BLaER1 (cell line): ENCODE data around the gene EIF4B.

Experiments used
- H3K27ac ChIP-seq: shearing (Covaris generic); formaldehyde crosslinking; 2 replicates; pipeline ENCODE4 v1.8.1; 2022
- H3K27me3 ChIP-seq: shearing (Covaris generic); formaldehyde crosslinking; 2 replicates; pipeline ENCODE4 v1.8.1; 2022
- H3K36me3 ChIP-seq: shearing (Covaris generic); formaldehyde crosslinking; 2 replicates; pipeline ENCODE4 v1.8.1; 2022
- H3K4me1 ChIP-seq: shearing (Covaris generic); formaldehyde crosslinking; 2 replicates; pipeline ENCODE4 v1.8.1; 2022
- H3K4me2 ChIP-seq: shearing (Covaris generic); formaldehyde crosslinking; 2 replicates; pipeline ENCODE4 v1.8.1; 2022
- H3K4me3 ChIP-seq: shearing (Covaris generic); formaldehyde crosslinking; 2 replicates; pipeline ENCODE4 v1.8.1; 2022
- H3K9ac ChIP-seq: shearing (Covaris generic); formaldehyde crosslinking; 2 replicates; pipeline ENCODE4 v1.8.1; 2022
- H3K9me3 ChIP-seq: shearing (Covaris generic); formaldehyde crosslinking; 2 replicates; pipeline ENCODE4 v1.8.1; 2022
- H4K20me1 ChIP-seq: shearing (Covaris generic); formaldehyde crosslinking; 2 replicates; pipeline ENCODE4 v1.8.1; 2022
- Cebpa-rat ChIP-seq: shearing (Covaris generic); IDR thresholded peaks from 2 replicates; pipeline ENCODE4 v1.8.1; 2022

The EIF4B gene

DNA sequence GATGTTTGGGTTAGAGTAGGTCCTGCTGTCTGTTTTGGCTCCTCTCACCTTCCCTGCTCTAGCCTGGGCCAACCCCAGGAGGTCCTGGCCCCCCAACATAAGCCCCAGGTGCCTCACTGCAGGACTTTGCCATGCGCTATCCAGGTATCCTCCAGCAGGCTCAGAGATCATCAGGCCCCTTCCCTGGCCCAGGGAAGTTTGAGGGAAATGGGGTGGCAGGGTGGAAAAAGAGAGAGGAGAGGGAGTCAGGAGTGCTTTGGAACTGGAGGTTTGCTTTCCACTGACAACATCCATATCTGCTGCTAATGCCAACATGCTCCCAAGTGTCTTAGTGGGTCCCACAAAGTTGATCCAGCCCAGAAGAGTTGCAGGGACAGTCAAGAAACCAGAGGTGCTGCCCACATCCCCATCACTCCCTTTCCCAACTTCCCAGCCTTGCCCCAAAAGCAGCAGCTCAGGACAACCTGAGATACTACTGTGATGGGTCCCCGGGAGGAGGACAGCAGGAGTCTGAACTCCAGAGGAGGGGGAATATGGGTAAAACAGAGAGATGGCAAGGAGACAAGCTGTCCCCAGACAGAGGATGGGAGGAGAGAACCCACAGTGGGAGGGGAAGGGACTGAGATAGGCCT lies 44.3 kb downstream of the EIF4B start:
- no peak for TF ChIP-seq Cebpa-rat
- H3K4me3 ChIP-seq = no peak overlapping the region
- no peaks in the 10 kb centered on the region for H4K20me1 ChIP-seq
- H3K36me3 ChIP-seq = no peaks in the 10 kb centered on the region
- peaks cover 53% of the 10 kb centered on the region for H3K4me1 ChIP-seq
- H3K27ac ChIP-seq = no peak overlapping the region
- H3K27me3 ChIP-seq = no peaks in the 10 kb centered on the region
- H3K9ac ChIP-seq = no peak overlapping the region
- 0 out of 2 replicates have a peak overlapping the region, but pooled peaks have one; percentile 89 for H3K4me2 ChIP-seq
- H3K9me3 ChIP-seq = no peaks in the 10 kb centered on the region

DNA sequence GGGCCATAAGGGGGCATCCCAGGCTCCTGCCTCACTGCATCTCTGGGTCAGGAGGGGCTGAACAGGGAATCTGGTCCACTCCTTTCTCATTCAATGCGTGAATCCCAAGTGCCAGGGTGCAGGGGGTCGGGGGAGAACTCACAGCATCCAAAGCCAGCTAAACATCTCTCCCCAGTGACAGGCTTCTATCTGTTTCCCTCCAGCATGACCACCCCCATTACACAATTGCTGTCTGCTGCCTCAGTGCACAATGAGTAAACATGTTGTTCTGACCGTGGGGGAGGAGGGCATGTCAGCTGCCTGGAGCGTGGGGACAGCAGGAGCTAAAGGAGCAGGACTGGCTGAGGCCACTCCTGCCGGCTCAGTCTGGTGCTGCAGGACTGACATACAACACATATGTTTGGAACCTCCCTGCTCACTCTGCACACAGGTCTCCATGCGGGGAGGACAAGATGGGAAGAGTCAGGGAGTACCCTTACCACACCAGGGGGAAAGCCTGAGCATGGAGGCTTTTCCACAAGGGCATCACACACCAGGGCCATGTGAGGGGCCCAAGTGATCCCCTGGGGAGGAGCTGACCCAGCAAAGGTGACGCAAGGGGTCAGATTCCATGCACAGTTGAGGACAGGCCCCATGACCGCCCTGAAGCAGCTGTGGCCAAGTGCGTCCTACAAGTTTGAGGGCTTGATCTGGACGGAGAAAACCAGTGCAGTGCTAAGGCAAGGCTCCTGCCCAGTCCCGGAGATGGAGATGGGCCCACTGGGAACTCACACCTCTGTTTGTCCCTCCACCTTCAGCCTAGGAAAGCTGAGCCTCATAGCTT lies 45.0 kb downstream of the EIF4B start:
- TF ChIP-seq Cebpa-rat = no peak
- Histone ChIP-seq H3K4me1 (peaks cover 46% of the 10 kb centered on the region), H3K36me3 (no peaks in the 10 kb centered on the region), H3K27me3 (no peaks in the 10 kb centered on the region), H3K9ac (no peak overlapping the region), H3K4me3 (no peak overlapping the region), H4K20me1 (no peaks in the 10 kb centered on the region), H3K27ac (no peak overlapping the region), H3K4me2 (no peak overlapping the region), H3K9me3 (no peaks in the 10 kb centered on the region)

DNA sequence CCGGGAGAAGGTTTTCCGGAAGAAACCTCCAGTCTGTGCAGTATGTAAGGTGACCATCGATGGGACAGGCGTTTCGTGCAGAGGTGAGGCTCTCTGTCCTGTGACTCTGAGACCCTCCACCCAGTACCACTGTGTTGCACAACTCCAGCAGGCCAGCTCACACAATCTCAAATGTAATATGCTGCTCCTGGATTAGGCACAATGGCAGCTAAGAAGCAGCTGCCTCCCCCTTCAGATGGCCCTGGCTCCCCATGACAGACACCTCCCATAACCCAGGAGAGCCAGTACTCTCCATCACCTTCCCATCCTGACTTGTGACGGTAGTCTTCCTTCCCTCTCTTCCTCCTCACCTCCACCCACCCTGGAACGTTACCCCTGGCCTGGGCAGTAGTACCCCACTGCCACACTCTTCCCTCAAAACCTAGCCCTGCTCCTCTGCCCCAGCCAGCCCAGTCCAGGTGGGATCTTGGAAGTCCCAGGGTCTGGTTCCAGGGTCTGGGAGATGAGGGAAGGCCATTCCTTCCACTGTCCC lies 45.7 kb downstream of the EIF4B start:
- Histone ChIP-seq H3K36me3 (no peaks in the 10 kb centered on the region), H3K4me1 (peaks cover 42% of the 10 kb centered on the region), H3K9ac (no peak overlapping the region), H4K20me1 (no peaks in the 10 kb centered on the region), H3K9me3 (no peaks in the 10 kb centered on the region), H3K27me3 (no peaks in the 10 kb centered on the region), H3K4me2 (no peak overlapping the region), H3K27ac (no peak overlapping the region), H3K4me3 (no peak overlapping the region)
- TF ChIP-seq Cebpa-rat = no peak

DNA sequence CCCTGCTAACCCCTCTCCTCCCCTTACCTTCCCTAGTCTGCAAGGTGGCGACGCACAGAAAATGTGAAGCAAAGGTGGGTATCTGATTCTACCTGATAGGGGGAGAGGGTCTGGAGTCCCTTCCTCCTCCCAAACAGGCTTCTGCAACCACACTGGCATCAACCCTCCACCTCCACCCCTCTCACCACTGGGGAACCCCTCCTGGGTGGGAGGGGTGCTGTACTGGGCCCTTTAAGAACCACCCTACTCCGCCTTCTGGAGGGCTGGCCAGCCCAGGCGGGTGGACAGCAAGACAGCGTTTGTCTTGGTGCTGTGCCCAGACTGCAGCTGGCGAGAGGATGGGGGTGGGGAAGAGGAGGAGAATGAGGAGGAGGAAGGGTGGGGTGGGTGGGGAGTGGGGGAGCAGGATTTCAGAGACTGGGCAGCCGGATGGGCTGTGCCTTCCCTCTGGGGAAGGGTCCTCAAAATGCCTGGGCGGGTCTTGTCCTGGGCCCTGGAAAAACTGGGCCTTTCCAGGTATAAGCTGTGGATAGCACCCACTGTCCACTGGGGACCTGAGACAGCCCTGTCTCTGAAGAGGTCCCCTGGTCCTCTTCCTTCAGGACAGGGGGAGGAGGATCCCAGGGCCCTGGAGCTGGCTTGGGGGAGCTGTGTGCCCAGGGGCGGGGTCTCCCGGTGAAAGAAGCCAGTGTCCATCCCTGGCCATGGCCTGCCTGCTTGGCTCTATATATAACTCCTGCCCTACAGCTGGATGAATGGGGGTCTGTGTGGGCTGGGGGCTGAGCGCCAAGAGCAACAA lies 46.4 kb downstream of the EIF4B start:
- Histone ChIP-seq H3K4me3 (no peak overlapping the region), H3K4me2 (no peak overlapping the region), H4K20me1 (no peaks in the 10 kb centered on the region)

DNA sequence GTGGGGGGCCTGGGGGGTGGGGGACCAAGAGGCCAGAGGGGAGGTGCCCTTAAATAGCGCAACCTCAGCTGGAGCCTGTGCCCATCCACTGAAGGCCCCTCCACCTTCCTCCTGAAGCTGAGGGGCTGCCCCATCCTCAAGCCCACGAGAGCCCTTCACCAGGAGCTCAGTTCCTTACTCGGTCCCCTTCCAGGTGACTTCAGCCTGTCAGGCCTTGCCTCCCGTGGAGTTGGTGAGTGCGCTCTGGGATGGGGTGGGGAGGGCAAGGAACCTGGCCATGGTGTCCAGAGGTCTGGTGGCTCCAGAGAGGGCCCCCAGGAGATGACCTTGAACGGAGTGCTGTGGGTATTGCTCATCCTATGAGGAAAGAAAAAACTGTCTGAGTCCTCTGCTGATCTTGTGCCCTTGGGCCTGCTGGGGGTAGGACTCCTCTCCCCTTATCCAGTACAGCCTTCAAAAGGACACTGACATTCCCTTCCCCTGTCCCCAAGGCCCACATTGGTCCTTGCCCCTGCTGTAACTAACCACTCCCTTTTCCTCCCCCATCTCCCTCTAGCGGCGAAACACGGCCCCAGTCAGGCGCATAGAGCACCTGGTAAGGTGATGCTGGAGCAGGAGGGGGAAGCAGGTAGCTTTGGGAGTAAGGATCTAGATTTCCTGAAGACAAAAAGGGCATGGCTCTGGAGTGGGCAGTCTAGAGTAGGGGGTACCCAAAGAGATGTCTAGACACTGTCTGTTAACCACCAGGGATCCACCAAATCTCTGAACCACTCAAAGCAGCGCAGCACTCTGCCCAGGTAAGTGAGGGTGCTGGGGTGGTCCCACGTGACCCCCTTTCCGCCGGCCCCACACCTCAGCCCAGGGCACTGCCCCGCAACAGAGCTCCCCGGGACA lies 47.2 kb downstream of the EIF4B start:
- H3K27ac ChIP-seq = peak overlapping the region; percentile 59

More for the DNA sequence above, 46.4 kb downstream of the EIF4B start:
- H3K9me3 ChIP-seq = no peaks in the 10 kb centered on the region
- H3K4me1 ChIP-seq = peaks cover 41% of the 10 kb centered on the region
- H3K27ac ChIP-seq = no peak overlapping the region
- no peaks in the 10 kb centered on the region for H3K36me3 ChIP-seq
- H3K9ac ChIP-seq = no peak overlapping the region
- no peak for TF ChIP-seq Cebpa-rat
- no peaks in the 10 kb centered on the region for H3K27me3 ChIP-seq

DNA sequence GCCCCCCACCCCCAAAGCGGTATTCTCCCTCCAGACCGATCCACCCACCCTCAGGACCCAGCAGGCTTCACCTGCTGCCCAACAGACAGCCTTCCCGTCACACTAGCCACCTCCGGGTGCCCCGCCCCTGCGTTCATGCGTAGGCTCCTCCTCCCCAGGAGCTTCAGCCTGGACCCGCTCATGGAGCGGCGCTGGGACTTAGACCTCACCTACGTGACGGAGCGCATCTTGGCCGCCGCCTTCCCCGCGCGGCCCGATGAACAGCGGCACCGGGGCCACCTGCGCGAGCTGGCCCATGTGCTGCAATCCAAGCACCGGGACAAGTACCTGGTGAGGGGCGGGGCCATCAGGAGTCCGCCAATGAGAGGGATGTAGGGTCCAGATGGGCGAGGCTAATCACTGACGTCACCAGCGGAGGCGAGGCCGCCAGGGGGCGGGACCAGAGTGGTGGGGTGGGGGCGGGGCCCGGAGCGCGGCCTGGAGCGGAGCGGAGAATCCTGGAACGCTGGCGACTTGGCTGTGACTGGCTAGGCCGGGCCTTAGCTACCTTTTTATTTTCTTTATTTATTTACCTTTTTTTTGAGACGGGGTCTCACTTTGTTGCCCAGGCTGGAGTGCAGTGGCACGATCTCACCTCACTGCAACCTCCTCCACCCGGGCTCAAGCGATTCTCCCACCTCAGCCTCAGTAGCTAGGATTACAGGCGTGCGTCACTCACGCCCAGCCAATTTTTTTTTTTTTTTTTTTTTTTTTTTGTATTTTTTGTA lies 48.0 kb downstream of the EIF4B start:
- peak overlapping the region; percentile 93 for H3K4me2 ChIP-seq
- H3K36me3 ChIP-seq = no peaks in the 10 kb centered on the region
- H3K27me3 ChIP-seq = no peaks in the 10 kb centered on the region
- H3K9ac ChIP-seq = peak overlapping the region; percentile 67
- peak overlapping the region; percentile 59 for H3K27ac ChIP-seq
- no peaks in the 10 kb centered on the region for H4K20me1 ChIP-seq
- peaks cover 24% of the 10 kb centered on the region for H3K4me1 ChIP-seq
- no peak for TF ChIP-seq Cebpa-rat
- H3K4me3 ChIP-seq = peak overlapping the region; percentile 80
- no peaks in the 10 kb centered on the region for H3K9me3 ChIP-seq

More for the DNA sequence above, 47.2 kb downstream of the EIF4B start:
- TF ChIP-seq Cebpa-rat = no peak
- H3K9ac ChIP-seq = peak overlapping the region; percentile 67
- no peaks in the 10 kb centered on the region for H3K9me3 ChIP-seq
- no peaks in the 10 kb centered on the region for H3K27me3 ChIP-seq
- peak overlapping the region; percentile 80 for H3K4me3 ChIP-seq
- H3K4me2 ChIP-seq = peak overlapping the region; percentile 93
- no peaks in the 10 kb centered on the region for H4K20me1 ChIP-seq
- no peaks in the 10 kb centered on the region for H3K36me3 ChIP-seq
- peaks cover 32% of the 10 kb centered on the region for H3K4me1 ChIP-seq

DNA sequence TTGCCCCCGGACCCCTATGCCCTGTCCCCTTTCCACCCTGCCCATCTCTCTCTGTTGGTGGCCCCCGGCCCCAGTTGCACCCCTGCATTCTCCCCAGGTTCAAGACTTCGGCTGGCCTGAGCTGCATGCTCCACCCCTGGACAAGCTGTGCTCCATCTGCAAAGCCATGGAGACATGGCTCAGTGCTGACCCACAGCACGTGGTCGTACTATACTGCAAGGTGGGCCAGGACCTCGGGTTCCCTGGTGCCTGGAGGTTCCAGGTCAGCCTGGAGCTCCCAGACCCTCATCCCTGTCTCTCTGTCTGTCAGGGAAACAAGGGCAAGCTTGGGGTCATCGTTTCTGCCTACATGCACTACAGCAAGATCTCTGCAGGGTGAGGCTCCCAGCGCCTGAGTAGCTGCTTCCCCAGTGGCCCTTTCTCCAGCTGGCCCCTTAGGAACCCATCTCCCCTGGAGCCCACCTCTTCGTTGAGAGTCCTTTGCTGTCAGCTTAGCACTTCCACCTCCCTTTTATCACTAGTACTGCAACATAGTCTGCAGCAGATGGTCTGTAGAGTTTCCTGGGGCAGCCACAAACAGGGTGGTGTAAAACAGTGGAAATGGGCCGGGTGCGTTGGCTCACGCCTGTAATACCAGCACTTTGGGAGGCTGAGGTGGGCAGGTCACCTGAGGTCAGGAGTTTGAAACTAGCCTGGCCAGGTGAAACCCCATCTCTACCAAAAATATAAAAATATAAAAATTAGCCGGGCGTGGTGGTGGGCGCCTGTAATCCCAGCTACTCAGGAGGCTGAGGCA lies 49.4 kb downstream of the EIF4B start:
- H3K27ac ChIP-seq = no peak overlapping the region
- no peak for TF ChIP-seq Cebpa-rat
- no peaks in the 10 kb centered on the region for H3K36me3 ChIP-seq
- H3K9me3 ChIP-seq = no peaks in the 10 kb centered on the region
- peaks cover 14% of the 10 kb centered on the region for H3K4me1 ChIP-seq
- no peaks in the 10 kb centered on the region for H4K20me1 ChIP-seq
- H3K4me2 ChIP-seq = no peak overlapping the region
- no peak overlapping the region for H3K4me3 ChIP-seq
- H3K9ac ChIP-seq = no peak overlapping the region
- H3K27me3 ChIP-seq = no peaks in the 10 kb centered on the region

DNA sequence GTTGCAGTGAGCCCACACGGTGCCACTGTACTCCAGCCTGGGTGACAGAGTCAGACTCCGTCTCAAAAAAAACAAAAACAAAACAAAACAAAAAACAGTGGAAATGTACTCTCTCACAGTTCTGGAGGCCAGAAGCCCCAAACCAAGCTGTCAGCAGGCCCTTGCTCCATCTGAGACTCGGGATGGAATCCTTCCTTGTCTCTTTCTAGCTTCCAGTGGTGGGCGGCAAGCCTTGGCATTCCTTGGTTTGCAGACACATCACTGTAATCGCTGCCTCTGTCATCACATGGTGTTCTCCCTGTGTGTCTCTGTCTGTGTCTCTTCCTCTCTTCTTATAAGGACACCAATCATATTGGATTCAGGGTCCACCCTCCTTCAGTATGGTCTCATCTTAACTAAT lies 50.0 kb downstream of the EIF4B start:
- no peaks in the 10 kb centered on the region for H3K9me3 ChIP-seq
- no peak overlapping the region for H3K4me3 ChIP-seq
- H3K9ac ChIP-seq = no peak overlapping the region
- H3K4me2 ChIP-seq = no peak overlapping the region
- no peaks in the 10 kb centered on the region for H3K27me3 ChIP-seq
- H4K20me1 ChIP-seq = no peaks in the 10 kb centered on the region
- no peak overlapping the region for H3K27ac ChIP-seq
- TF ChIP-seq Cebpa-rat = no peak
- no peaks in the 10 kb centered on the region for H3K36me3 ChIP-seq
- H3K4me1 ChIP-seq = peaks cover 14% of the 10 kb centered on the region
